Suprapubic skin (tissue), 4 donors: Measurements from ENCODE around the gene PDS5B. TPM values are rescaled to one million over a fixed set of nuclear protein-coding genes. Genes with fewer than 3 reads are reported as not detected.

Experiments used
- DNase-seq, 2 donors: peaks; one replicate each; pipeline ENCODE4 v3.0.0-alpha.2; 2019; ENCODE audit warnings: low spot score in 2 of 2
- H3K27ac ChIP-seq: fragments of 200-600 bp; sonication (generic); one replicate; pipeline ENCODE4 v1.5.1; 2019
- H3K27me3 ChIP-seq: fragments of 200-600 bp; sonication (generic); one replicate; pipeline ENCODE4 v1.5.1; 2019
- H3K36me3 ChIP-seq: fragments of 200-600 bp; sonication (generic); one replicate; pipeline ENCODE4 v1.5.1; 2019
- H3K4me1 ChIP-seq: fragments of 200-600 bp; sonication (generic); one replicate; pipeline ENCODE4 v1.5.1; 2019
- H3K4me3 ChIP-seq: fragments of 200-600 bp; sonication (generic); one replicate; pipeline ENCODE4 v1.5.1; 2019; ENCODE audit warnings: mild to moderate bottlenecking
- H3K9me3 ChIP-seq: fragments of 200-600 bp; sonication (generic); one replicate; pipeline ENCODE4 v1.5.1; 2019
- EP300 ChIP-seq: sonication (generic); formaldehyde crosslinking; IDR thresholded peaks from one replicate; pipeline ENCODE4 v1.6.1; 2017; ENCODE audit warnings: antibody characterized with exemption
- POLR2A ChIP-seq, 2 donors: fragments of 450-650 bp; IDR thresholded peaks; one replicate each; pipeline ENCODE4 v1.6.1; 2017; ENCODE audit warnings: antibody characterized with exemption in 2 of 2, mild to moderate bottlenecking in 2 of 2, moderate library complexity in 2 of 2
- POLR2AphosphoS5 ChIP-seq, 3 donors: sonication (generic); formaldehyde crosslinking; IDR thresholded peaks; one replicate each; pipeline ENCODE4 v1.6.1; 2017; ENCODE audit warnings: antibody characterized with exemption in 3 of 3
- WGBS: methylation state at CpG from one replicate; pipeline ENCODE4 v1.1.5; 2018; 5-methylcytosine and 5-hydroxymethylcytosine counted together
- total RNA-seq, 4 donors: library from RNA; depleted of rRNA; stranded (reverse); fragments of >200 nt; gene quantifications; one replicate each; pipeline ENCODE4 v1.1.0, GENCODE V29; 2016
- TF ChIP-seq, protein P1 (sequence below), 2 donors: fragments of 200-600 bp in 1 of 2; fragments of 450-650 bp in 1 of 2; sonication (generic) in 1 of 2; IDR thresholded peaks; one replicate each; pipeline ENCODE4 v1.5.1; 2016 to 2019; ENCODE audit warnings: antibody characterized with exemption in 2 of 2, mild to moderate bottlenecking in 1 of 2, moderate library complexity in 1 of 2

The PDS5B gene
- total RNA-seq, 4 donors from 2014 or later = 17.8 to 48.2 (median 28.5) TPM

DNA sequence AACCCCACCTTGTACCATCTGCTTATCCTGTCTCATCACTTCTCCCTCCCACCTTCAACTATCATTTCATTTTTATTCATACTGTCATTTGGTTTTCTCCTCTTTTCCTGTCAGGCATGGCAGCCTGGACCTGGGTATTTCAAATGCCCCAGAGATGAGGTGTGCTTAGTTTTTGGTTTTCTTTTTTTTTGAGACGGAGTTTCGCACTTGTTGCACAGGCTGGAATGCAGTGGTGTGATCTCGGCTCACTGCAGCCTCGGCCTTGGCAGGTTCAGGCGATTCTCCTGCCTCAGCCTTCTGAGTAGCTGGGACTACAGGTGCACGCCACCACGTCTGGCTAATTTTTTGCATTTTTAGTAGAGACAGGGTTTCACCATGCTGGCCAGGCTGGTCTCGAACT lies 5.8 kb downstream of the PDS5B start:
- no peak overlapping the region for H3K4me3 ChIP-seq

GRCh38 chr13:32594157-32594738 lies 8.0 kb downstream of the PDS5B start:
- no peaks in the 10 kb centered on the region for H3K36me3 ChIP-seq
- no peak overlapping the region for H3K4me3 ChIP-seq
- H3K4me1 ChIP-seq = peaks cover 17% of the 10 kb centered on the region
- no peak for DNase-seq
- no peaks in the 10 kb centered on the region for H3K9me3 ChIP-seq
- TF ChIP-seq POLR2AphosphoS5 (IDR thresholded peaks at IDR 0.05) = no peak
- TF ChIP-seq, protein P1, sequence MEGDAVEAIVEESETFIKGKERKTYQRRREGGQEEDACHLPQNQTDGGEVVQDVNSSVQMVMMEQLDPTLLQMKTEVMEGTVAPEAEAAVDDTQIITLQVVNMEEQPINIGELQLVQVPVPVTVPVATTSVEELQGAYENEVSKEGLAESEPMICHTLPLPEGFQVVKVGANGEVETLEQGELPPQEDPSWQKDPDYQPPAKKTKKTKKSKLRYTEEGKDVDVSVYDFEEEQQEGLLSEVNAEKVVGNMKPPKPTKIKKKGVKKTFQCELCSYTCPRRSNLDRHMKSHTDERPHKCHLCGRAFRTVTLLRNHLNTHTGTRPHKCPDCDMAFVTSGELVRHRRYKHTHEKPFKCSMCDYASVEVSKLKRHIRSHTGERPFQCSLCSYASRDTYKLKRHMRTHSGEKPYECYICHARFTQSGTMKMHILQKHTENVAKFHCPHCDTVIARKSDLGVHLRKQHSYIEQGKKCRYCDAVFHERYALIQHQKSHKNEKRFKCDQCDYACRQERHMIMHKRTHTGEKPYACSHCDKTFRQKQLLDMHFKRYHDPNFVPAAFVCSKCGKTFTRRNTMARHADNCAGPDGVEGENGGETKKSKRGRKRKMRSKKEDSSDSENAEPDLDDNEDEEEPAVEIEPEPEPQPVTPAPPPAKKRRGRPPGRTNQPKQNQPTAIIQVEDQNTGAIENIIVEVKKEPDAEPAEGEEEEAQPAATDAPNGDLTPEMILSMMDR (IDR thresholded peaks at IDR 0.05) = no peak
- TF ChIP-seq POLR2A (IDR thresholded peaks at IDR 0.05) = no peak
- no peak for TF ChIP-seq EP300
- H3K27me3 ChIP-seq = no peaks in the 10 kb centered on the region
- no peak overlapping the region for H3K27ac ChIP-seq

More for the DNA sequence above, 5.8 kb downstream of the PDS5B start:
- WGBS = 96% methylated on average over 8 of the region's 8 CpGs
- Histone ChIP-seq H3K27me3 (no peaks in the 10 kb centered on the region), H3K27ac (no peak overlapping the region), H3K36me3 (no peaks in the 10 kb centered on the region), H3K4me1 (peaks cover 31% of the 10 kb centered on the region), H3K9me3 (no peaks in the 10 kb centered on the region)
- DNase-seq = no peak
- TF ChIP-seq, protein P1 (IDR thresholded peaks at IDR 0.05) = no peak
- TF ChIP-seq POLR2AphosphoS5 (IDR thresholded peaks at IDR 0.05) = no peak
- TF ChIP-seq EP300 = no peak
- no peak for TF ChIP-seq POLR2A (IDR thresholded peaks at IDR 0.05)

DNA sequence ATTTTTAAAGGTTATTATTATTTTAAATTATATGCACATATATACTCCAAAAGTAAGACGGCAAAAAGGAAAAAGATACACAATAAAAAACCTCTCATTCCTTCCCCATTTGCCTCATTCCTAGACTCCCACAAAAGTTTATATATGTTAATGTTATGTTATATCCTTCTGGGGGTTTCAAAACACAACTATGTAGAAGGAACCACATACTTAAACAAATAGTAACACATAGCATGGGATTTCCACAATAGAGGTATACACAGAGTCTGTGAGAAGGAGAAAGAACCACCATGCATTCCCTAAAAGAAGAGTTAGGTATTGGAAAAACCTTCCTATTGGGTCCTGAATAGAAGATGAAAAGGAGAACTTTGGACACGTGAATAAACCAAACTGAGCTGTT lies 9.1 kb downstream of the PDS5B start:
- Histone ChIP-seq H3K27ac (no peak overlapping the region), H3K4me3 (no peak overlapping the region), H3K4me1 (peaks cover 7% of the 10 kb centered on the region), H3K9me3 (no peaks in the 10 kb centered on the region), H3K36me3 (no peaks in the 10 kb centered on the region), H3K27me3 (no peaks in the 10 kb centered on the region)
- WGBS = 87% methylated on average over 2 of the region's 2 CpGs
- no peak for DNase-seq
- TF ChIP-seq, protein P1 (IDR thresholded peaks at IDR 0.05) = no peak
- TF ChIP-seq EP300 = no peak
- no peak for TF ChIP-seq POLR2AphosphoS5 (IDR thresholded peaks at IDR 0.05)

GRCh38 chr13:32600890-32601289 lies 14.6 kb downstream of the PDS5B start:
- 71% methylated on average over 2 of the region's 2 CpGs for WGBS
- DNase-seq = no peak

GRCh38 chr13:32609428-32609827 lies 23.2 kb downstream of the PDS5B start:
- Histone ChIP-seq H3K4me3 (no peak overlapping the region), H3K9me3 (peaks cover 6% of the 10 kb centered on the region), H3K27ac (no peak overlapping the region), H3K27me3 (no peaks in the 10 kb centered on the region), H3K36me3 (no peaks in the 10 kb centered on the region), H3K4me1 (no peaks in the 10 kb centered on the region)
- TF ChIP-seq POLR2AphosphoS5 (IDR thresholded peaks at IDR 0.05) (no peak), EP300 (no peak), POLR2A (IDR thresholded peaks at IDR 0.05) (no peak)
- TF ChIP-seq, protein P1 (IDR thresholded peaks at IDR 0.05) = no peak
- DNase-seq = no peak
- WGBS = 74% methylated on average over 1 of the region's 1 CpG

More at GRCh38 chr13:32600890-32601289, 14.6 kb downstream of the PDS5B start:
- Histone ChIP-seq H3K27me3 (no peaks in the 10 kb centered on the region), H3K36me3 (no peaks in the 10 kb centered on the region), H3K27ac (no peak overlapping the region), H3K4me1 (no peaks in the 10 kb centered on the region), H3K9me3 (no peaks in the 10 kb centered on the region), H3K4me3 (no peak overlapping the region)
- TF ChIP-seq, protein P1 (IDR thresholded peaks at IDR 0.05) = no peak
- TF ChIP-seq EP300 (no peak), POLR2A (IDR thresholded peaks at IDR 0.05) (no peak), POLR2AphosphoS5 (IDR thresholded peaks at IDR 0.05) (no peak)
